HEK293 (cell line): ENCODE data around the gene LIN7A.

Experiments
- CTCF ChIA-PET: fragments of 350-600 bp; formaldehyde crosslinking; extraction: SDS; loops from one replicate; lab custom pipeline; 2021; ENCODE audit warnings: antibody characterized with exemption; lab: Yijun Ruan, JAX
- POLR2A ChIA-PET: fragments of 300-600 bp; formaldehyde crosslinking; extraction: SDS; loops from one replicate; lab custom pipeline; 2020; ENCODE audit warnings: antibody characterized with exemption, inconsistent platforms; lab: Yijun Ruan, JAX
- H3K27ac ChIP-seq: fragments of 200-500 bp; sonication (Bioruptor generic); 2 replicates; pipeline ENCODE4 v1.5.1; 2014; ENCODE audit warnings: low read depth, low read length, control low read depth, inconsistent platforms; ENCODE audit errors: extremely low read depth
- H3K36me3 ChIP-seq, 2 experiments: fragments of 200-500 bp in 1 of 2; sonication (Bioruptor generic) in 1 of 2; 1 replicate in 1 of 2; 2 replicates in 1 of 2; pipeline ENCODE4 v1.5.1; 2014 to 2017; ENCODE audit warnings: inconsistent platforms in 2 of 2, low read length in 2 of 2; ENCODE audit not compliant: control insufficient read depth in 2 of 2, insufficient read depth in 1 of 2
- H3K4me1 ChIP-seq: fragments of 200-500 bp; sonication (Bioruptor generic); 2 replicates; pipeline ENCODE4 v1.5.1; 2014; ENCODE audit warnings: mild to moderate bottlenecking, low read length, inconsistent platforms; ENCODE audit not compliant: control insufficient read depth, insufficient read depth
- H3K4me3 ChIP-seq: 2 replicates; pipeline ENCODE4 v1.5.1; 2011; ENCODE audit warnings: low read depth, mild to moderate bottlenecking, control low read depth, low read length, moderate library complexity
- H3K9me3 ChIP-seq: fragments of 200-500 bp; sonication (Bioruptor generic); 2 replicates; pipeline ENCODE4 v1.5.1; 2014; ENCODE audit warnings: low read depth, low read length, inconsistent platforms; ENCODE audit not compliant: control insufficient read depth, insufficient read depth
- BCL11B ChIP-seq: fragments of 450-650 bp; formaldehyde crosslinking; IDR thresholded peaks from 2 replicates; pipeline ENCODE4 v1.5.1; 2016; ENCODE audit warnings: low read depth, missing biosample characterization, missing genetic modification characterization
- FEZF1 ChIP-seq: fragments of 450-650 bp; formaldehyde crosslinking; IDR thresholded peaks from 2 replicates; pipeline ENCODE4 v1.5.1; 2016; ENCODE audit warnings: missing biosample characterization, missing genetic modification characterization
- GLI2 ChIP-seq: fragments of 450-650 bp; formaldehyde crosslinking; IDR thresholded peaks from 2 replicates; pipeline ENCODE4; 2017; ENCODE audit warnings: missing biosample characterization, missing genetic modification characterization, low read depth, borderline replicate concordance
- INSM2 ChIP-seq: fragments of 450-650 bp; formaldehyde crosslinking; IDR thresholded peaks from 2 replicates; pipeline ENCODE4 v1.5.1; 2016; ENCODE audit warnings: missing biosample characterization, missing genetic modification characterization
- KLF7 ChIP-seq: fragments of 450-650 bp; formaldehyde crosslinking; IDR thresholded peaks from 2 replicates; pipeline ENCODE4 v1.5.1; 2016; ENCODE audit warnings: missing biosample characterization, missing genetic modification characterization, borderline replicate concordance
- OVOL3 ChIP-seq: fragments of 450-650 bp; formaldehyde crosslinking; IDR thresholded peaks from 2 replicates; pipeline ENCODE4 v1.5.1; 2016; ENCODE audit warnings: missing biosample characterization, missing genetic modification characterization
- REPIN1 ChIP-seq: fragments of 450-650 bp; formaldehyde crosslinking; IDR thresholded peaks from 2 replicates; pipeline ENCODE4 v1.5.1; 2017; ENCODE audit warnings: missing biosample characterization, missing genetic modification characterization, low read depth
- REST ChIP-seq: fragments of 450-650 bp; formaldehyde crosslinking; IDR thresholded peaks from 2 replicates; pipeline ENCODE4 v1.5.1; 2016; ENCODE audit warnings: missing biosample characterization, missing genetic modification characterization
- SCRT2 ChIP-seq: fragments of 450-650 bp; formaldehyde crosslinking; IDR thresholded peaks from 2 replicates; pipeline ENCODE4 v1.5.1; 2016; ENCODE audit warnings: missing biosample characterization, missing genetic modification characterization
- SP7 ChIP-seq: fragments of 450-650 bp; formaldehyde crosslinking; IDR thresholded peaks from 2 replicates; pipeline ENCODE4 v1.5.1; 2016; ENCODE audit warnings: missing biosample characterization, missing genetic modification characterization
- ZBTB26 ChIP-seq: fragments of 450-650 bp; formaldehyde crosslinking; optimal IDR thresholded peaks from 2 replicates; pipeline ENCODE3; 2016; ENCODE audit warnings: missing biosample characterization, mild to moderate bottlenecking, missing genetic modification characterization
- ZIC2 ChIP-seq: fragments of 450-650 bp; formaldehyde crosslinking; IDR thresholded peaks from 2 replicates; pipeline ENCODE4 v1.5.1; 2016; ENCODE audit warnings: missing biosample characterization, missing genetic modification characterization
- ZNF2 ChIP-seq: fragments of 450-650 bp; formaldehyde crosslinking; IDR thresholded peaks from 2 replicates; pipeline ENCODE4 v1.5.1; 2016; ENCODE audit warnings: missing biosample characterization, missing genetic modification characterization
- ZNF214 ChIP-seq: fragments of 450-650 bp; formaldehyde crosslinking; IDR thresholded peaks from 2 replicates; pipeline ENCODE4 v1.5.1; 2017; ENCODE audit warnings: missing biosample characterization, mild to moderate bottlenecking, missing genetic modification characterization, borderline replicate concordance
- ZNF266 ChIP-seq: fragments of 450-650 bp; formaldehyde crosslinking; IDR thresholded peaks from 2 replicates; pipeline ENCODE4 v1.5.1; 2016; ENCODE audit warnings: missing biosample characterization, missing genetic modification characterization, low read depth
- ZNF433 ChIP-seq: fragments of 450-650 bp; formaldehyde crosslinking; IDR thresholded peaks from 2 replicates; pipeline ENCODE4 v1.5.1; 2016; ENCODE audit warnings: missing biosample characterization, missing genetic modification characterization, low read depth
- ZNF48 ChIP-seq: fragments of 450-650 bp; formaldehyde crosslinking; IDR thresholded peaks from 2 replicates; pipeline ENCODE4 v1.5.1; 2016; ENCODE audit warnings: missing biosample characterization, missing genetic modification characterization
- ZNF521 ChIP-seq: fragments of 450-650 bp; formaldehyde crosslinking; IDR thresholded peaks from 2 replicates; pipeline ENCODE4 v1.5.1; 2017; ENCODE audit warnings: missing biosample characterization, mild to moderate bottlenecking, missing genetic modification characterization
- ZNF626 ChIP-seq: fragments of 450-650 bp; sonication (Bioruptor Pico); formaldehyde crosslinking; IDR thresholded peaks from 2 replicates; pipeline ENCODE4 v1.5.1; 2018; ENCODE audit warnings: missing biosample characterization, missing genetic modification characterization, inconsistent platforms
- ZNF629 ChIP-seq: fragments of 450-650 bp; formaldehyde crosslinking; IDR thresholded peaks from 2 replicates; pipeline ENCODE4 v1.5.1; 2017; ENCODE audit warnings: missing biosample characterization, missing genetic modification characterization
- ZNF658 ChIP-seq: fragments of 450-650 bp; formaldehyde crosslinking; IDR thresholded peaks from 2 replicates; pipeline ENCODE4; 2016; ENCODE audit warnings: missing biosample characterization, missing genetic modification characterization
- ZNF660 ChIP-seq: fragments of 450-650 bp; IDR thresholded peaks from 2 replicates; pipeline ENCODE4 v1.5.1; 2018; ENCODE audit warnings: missing biosample characterization, mild to moderate bottlenecking, missing genetic modification characterization
- ZNF76 ChIP-seq: fragments of 450-650 bp; formaldehyde crosslinking; IDR thresholded peaks from 2 replicates; pipeline ENCODE4; 2016; ENCODE audit warnings: low read depth, missing biosample characterization, missing genetic modification characterization, borderline replicate concordance
- ZNF830 ChIP-seq: fragments of 450-650 bp; IDR thresholded peaks from 2 replicates; pipeline ENCODE4 v1.5.0; 2018; ENCODE audit warnings: missing biosample characterization, missing genetic modification characterization, low read depth, mild to moderate bottlenecking, moderate library complexity
- ZNF843 ChIP-seq: fragments of 450-650 bp; formaldehyde crosslinking; IDR thresholded peaks from 2 replicates; pipeline ENCODE4 v1.5.1; 2016; ENCODE audit warnings: missing biosample characterization, missing genetic modification characterization
- ZSCAN18 ChIP-seq: fragments of 450-650 bp; formaldehyde crosslinking; IDR thresholded peaks from 2 replicates; pipeline ENCODE4 v1.5.1; 2016; ENCODE audit warnings: missing biosample characterization, missing genetic modification characterization

The LIN7A gene

GRCh38 chr12:80935111-80935510, 2.6 kb downstream of the LIN7A start (continued):
- TF ChIP-seq INSM2 (tag by site-specific recombination) = no peak
- no peak for TF ChIP-seq REST (tag by site-specific recombination)
- no peak for TF ChIP-seq OVOL3 (tag by site-specific recombination)
- no peak for TF ChIP-seq SCRT2 (tag by site-specific recombination)

- ChIA-PET CTCF (no interaction called here), POLR2A (no interaction called here)
- Histone ChIP-seq H3K9me3 (no peaks in the 10 kb centered on the region), H3K4me1 (no peaks in the 10 kb centered on the region), H3K4me3 (no peak overlapping the region), H3K27ac (no peak overlapping the region), H3K36me3 (no peaks in the 10 kb centered on the region)
- TF ChIP-seq ZNF433 (tag by site-specific recombination) (no peak), ZNF658 (no peak), ZNF626 (tag by site-specific recombination) (no peak), REPIN1 (tag by site-specific recombination) (no peak), ZNF843 (tag by site-specific recombination) (no peak), ZNF2 (tag by site-specific recombination) (no peak), ZNF76 (tag by site-specific recombination) (no peak), KLF7 (tag by site-specific recombination) (no peak)
These were observed 11.8 kb downstream of the LIN7A start for GRCh38 chr12:80925983-80926382.

GRCh38 chr12:80925237-80925636, 12.5 kb downstream of the LIN7A start:
- Histone ChIP-seq H3K36me3 (no peaks in the 10 kb centered on the region), H3K9me3 (no peaks in the 10 kb centered on the region), H3K4me1 (no peaks in the 10 kb centered on the region), H3K27ac (no peak overlapping the region), H3K4me3 (no peak overlapping the region)
- CTCF ChIA-PET = no interaction called here
- POLR2A ChIA-PET = no interaction called here
- TF ChIP-seq ZBTB26 (tag by site-specific recombination) = no peak
- no peak for TF ChIP-seq ZNF843 (tag by site-specific recombination)
- TF ChIP-seq SCRT2 (tag by site-specific recombination) = no peak
- no peak for TF ChIP-seq ZNF266 (tag by site-specific recombination)
- no peak for TF ChIP-seq ZSCAN18 (tag by site-specific recombination)
- no peak for TF ChIP-seq ZNF830 (tag by site-specific recombination)
- TF ChIP-seq ZNF48 (tag by site-specific recombination) = no peak
- TF ChIP-seq ZIC2 (tag by site-specific recombination) = no peak
- TF ChIP-seq GLI2 = no peak
- TF ChIP-seq ZNF214 (tag by site-specific recombination) = no peak
- TF ChIP-seq ZNF660 (tag by site-specific recombination) = no peak
- TF ChIP-seq ZNF521 (tag by site-specific recombination) = no peak
- TF ChIP-seq SP7 (tag by site-specific recombination) = no peak
- no peak for TF ChIP-seq FEZF1 (tag by site-specific recombination)
- no peak for TF ChIP-seq ZNF629
- TF ChIP-seq BCL11B (tag by site-specific recombination) = no peak
